Heart right ventricle (tissue), 16 donors: Measurements from ENCODE around the gene ST7. TPM values are rescaled to one million over a fixed set of nuclear protein-coding genes. Genes with fewer than 3 reads are reported as not detected.

Experiments used
- ATAC-seq, 8 donors: fragments of 200-7000 bp; cut with Tn5 transposase; one replicate each; pipeline ENCODE4 v1.9.1; 2020; ENCODE audit warnings: mild to moderate bottlenecking in 8 of 8, moderate library complexity in 8 of 8, moderate number of reproducible peaks in 1 of 8
- DNase-seq, 2 donors: peaks; one replicate each; pipeline ENCODE4 v3.0.0-alpha.2; 2020
- H3K27ac ChIP-seq, 10 donors: fragments of 200-600 bp; sonication (generic) in 2 of 10; one replicate each; pipeline versions ENCODE4 v1.5.0 to v1.8.0; 2020 to 2022; ENCODE audit warnings: mild to moderate bottlenecking in 3 of 10
- H3K27me3 ChIP-seq, 7 donors: fragments of 200-600 bp; one replicate each; pipeline ENCODE4 v1.8.0; 2021 to 2022; ENCODE audit warnings: mild to moderate bottlenecking in 2 of 7
- H3K36me3 ChIP-seq, 9 donors: fragments of 200-600 bp; sonication (generic) in 1 of 9; one replicate each; pipeline versions ENCODE4 v1.5.0 to v1.8.0; 2020 to 2022; ENCODE audit warnings: mild to moderate bottlenecking in 2 of 9
- H3K4me1 ChIP-seq, 9 donors: fragments of 200-600 bp; sonication (generic) in 1 of 9; one replicate each; pipeline versions ENCODE4 v1.5.0 to v1.8.0; 2020 to 2022; ENCODE audit warnings: mild to moderate bottlenecking in 4 of 9
- H3K4me3 ChIP-seq, 10 donors: fragments of 200-600 bp; sonication (generic) in 2 of 10; one replicate each; pipeline versions ENCODE4 v1.5.0 to v1.8.0; 2020 to 2022; ENCODE audit warnings: mild to moderate bottlenecking in 7 of 10, moderate library complexity in 2 of 10
- H3K9me3 ChIP-seq, 11 donors: fragments of 200-600 bp in 10 of 11; sonication (generic) in 2 of 11; one replicate each; pipeline versions ENCODE4 v1.5.0 to v1.8.0; 2013 to 2022; ENCODE audit warnings: mild to moderate bottlenecking in 2 of 11, control low read depth in 1 of 11, moderate library complexity in 1 of 11
- WGBS, 2 donors: extraction: QIAGEN DNeasy Blood & Tissue Kit; methylation state at CpG; one replicate each; pipeline ENCODE4 v1.1.7; 2013; ENCODE audit warnings: inconsistent platforms in 1 of 2; 5-methylcytosine and 5-hydroxymethylcytosine counted together
- intact Hi-C, 10 donors: fragments of 100-400 bp; cut with DNase I; formaldehyde crosslinking; loops; one replicate each; pipeline versions ENCODE4 v1.11.1 to v1.14.2; 2022
- polyA plus RNA-seq, 2 donors: library from polyadenylated mRNA; stranded (reverse); fragments of 200-250 nt; gene quantifications; one replicate each; pipeline ENCODE4 v1.2.3, GENCODE V29; 2013
- total RNA-seq, 10 donors: library from RNA; stranded (reverse); fragmentation: NEBNext Ultra II Directional in 3 of 10; extraction: Animal tissue kit (Norgen Biotek cat#: 25700) in 3 of 10; gene quantifications; one replicate each; pipeline versions ENCODE4 v1.2.1 to v1.2.4, GENCODE V29; 2021 to 2023
- TF ChIP-seq, protein P1 (sequence below), 9 donors: fragments of 200-600 bp; sonication (generic) in 2 of 9; IDR thresholded peaks; one replicate each; pipeline versions ENCODE4 v1.5.0 to v1.8.0; 2021 to 2022; ENCODE audit warnings: antibody characterized with exemption in 9 of 9, mild to moderate bottlenecking in 5 of 9, moderate library complexity in 1 of 9
- donor health status: Arrhythmogenic right ventricular cardiomyopathy.
- donor health status: ischemic (EF 13 %, LVEDD 7.1; RV severe dilation, severe dysfunction).
- donor health status: healthy with polysubstance abuse.
- donor health status: DM: no; HTN: yes; CAD: no.
- donor health status: DM: no; HTN: no; CAD: no.
- donor health status: ischemic (EF 25% LVEDD 6.9; RV normal size, moderate dysfunction).
- donor health status: ischemic (EF 25% LVEDD 5.7; RV mildly dilated, moderate dysfunction).
- donor health status: healthy.
- donor health status: DM: yes; HTN: yes; CAD: no.
- donor health status: Ischemic cardiomyopathy.
- donor health status: ischemic (EF 35%, LVEDD 5.7; RV mildly dilated, moderate dysfunction).
- donor health status: nonischemic (EF 11% LVEDD 7.7; RV severe dilation, severe dysfunction).
- donor health status: DM: yes; HTN: yes; CAD: no.
- donor health status: PGD.
- donor health status: ischemic (EF 29% LVEDD 5.4; RV normal size, mild dysfunction).
- donor health status: nonischemic (EF 23%, LVEDD 6.1; RV moderate dilation, normal function).

The ST7 gene
- total and polyA plus RNA-seq, 12 donors: 20.1 to 40.2 (median 23.4) TPM

DNA sequence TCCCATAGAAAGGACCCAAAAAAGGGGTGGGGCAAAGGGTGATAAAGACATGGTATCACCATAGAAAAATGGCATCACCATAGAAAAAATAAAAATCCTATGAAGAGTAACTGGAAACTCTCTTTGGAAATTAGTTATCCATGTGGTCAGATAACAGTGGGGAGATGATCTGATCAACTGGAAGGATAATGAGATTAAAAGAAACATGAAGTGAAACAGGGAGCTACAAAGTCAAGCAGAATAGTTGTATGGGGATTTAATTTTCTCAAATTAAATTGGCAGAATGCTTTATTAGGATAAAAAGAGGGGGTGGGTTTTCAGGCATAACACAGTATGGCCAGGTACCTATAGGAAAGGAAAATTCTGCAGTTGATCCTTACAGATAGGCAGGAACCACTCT, 258.3 kb downstream of the ST7 start:
- Histone ChIP-seq H3K27ac (no peak overlapping the region), H3K4me1 (no peaks in the 10 kb centered on the region), H3K36me3 (peaks cover 0 to 21% (median 0%) of the 10 kb centered on the region in 9 donors), H3K9me3 (no peaks in the 10 kb centered on the region), H3K4me3 (no peak overlapping the region), H3K27me3 (no peaks in the 10 kb centered on the region)
- no peak for ATAC-seq
- intact Hi-C loops: loop anchor here in 5 of 10 donors (5.0 to 10.0 kb wide), 3 partner anchors 171 to 176 kb away; no protein-coding TSS in a partner anchor
- DNase-seq: no peak
- TF ChIP-seq, protein P1, sequence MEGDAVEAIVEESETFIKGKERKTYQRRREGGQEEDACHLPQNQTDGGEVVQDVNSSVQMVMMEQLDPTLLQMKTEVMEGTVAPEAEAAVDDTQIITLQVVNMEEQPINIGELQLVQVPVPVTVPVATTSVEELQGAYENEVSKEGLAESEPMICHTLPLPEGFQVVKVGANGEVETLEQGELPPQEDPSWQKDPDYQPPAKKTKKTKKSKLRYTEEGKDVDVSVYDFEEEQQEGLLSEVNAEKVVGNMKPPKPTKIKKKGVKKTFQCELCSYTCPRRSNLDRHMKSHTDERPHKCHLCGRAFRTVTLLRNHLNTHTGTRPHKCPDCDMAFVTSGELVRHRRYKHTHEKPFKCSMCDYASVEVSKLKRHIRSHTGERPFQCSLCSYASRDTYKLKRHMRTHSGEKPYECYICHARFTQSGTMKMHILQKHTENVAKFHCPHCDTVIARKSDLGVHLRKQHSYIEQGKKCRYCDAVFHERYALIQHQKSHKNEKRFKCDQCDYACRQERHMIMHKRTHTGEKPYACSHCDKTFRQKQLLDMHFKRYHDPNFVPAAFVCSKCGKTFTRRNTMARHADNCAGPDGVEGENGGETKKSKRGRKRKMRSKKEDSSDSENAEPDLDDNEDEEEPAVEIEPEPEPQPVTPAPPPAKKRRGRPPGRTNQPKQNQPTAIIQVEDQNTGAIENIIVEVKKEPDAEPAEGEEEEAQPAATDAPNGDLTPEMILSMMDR (IDR thresholded peaks at IDR 0.05): no peak

DNA sequence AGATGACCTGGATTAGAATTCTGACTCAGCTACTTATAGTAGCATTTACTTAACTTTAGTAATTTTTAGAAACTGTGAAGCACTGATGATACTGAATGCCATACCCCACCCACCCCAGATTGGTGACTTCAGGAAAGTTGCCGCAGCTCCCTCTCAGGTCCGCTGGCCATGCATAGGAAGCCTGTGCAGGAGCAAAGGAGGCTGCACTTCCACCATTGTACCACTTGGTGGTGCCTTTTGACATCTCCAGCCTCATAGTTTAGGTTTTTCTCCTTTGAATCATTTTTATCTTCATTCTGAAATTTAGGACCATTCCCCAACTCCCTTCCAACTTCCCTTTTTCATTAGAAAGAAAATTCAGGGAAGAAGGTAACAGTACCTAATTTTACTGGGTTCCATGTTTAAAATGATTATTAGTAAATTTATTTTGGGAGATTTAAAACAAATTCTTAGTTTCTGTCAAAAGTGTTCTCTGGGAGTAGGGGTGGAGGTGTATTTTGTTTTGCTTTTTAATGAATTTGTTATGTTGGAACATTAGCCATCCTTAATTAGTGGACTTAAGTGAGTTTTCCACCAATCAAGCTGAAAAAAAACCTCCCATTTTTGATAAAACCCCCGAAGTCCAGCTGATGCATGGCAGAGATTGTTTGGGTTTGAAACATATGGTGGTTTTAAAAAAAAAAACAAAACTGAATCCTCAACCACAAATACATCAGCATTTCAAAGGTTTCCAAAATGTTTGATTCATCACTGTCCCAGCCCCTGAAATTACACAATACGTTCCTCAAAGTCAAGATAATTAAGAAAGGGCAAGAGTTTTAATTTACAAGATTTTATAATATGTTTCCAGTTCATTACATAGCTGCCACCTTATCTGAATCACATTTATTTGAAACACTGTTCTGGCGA, 259.9 kb downstream of the ST7 start:
- Histone ChIP-seq H3K27me3 (no peaks in the 10 kb centered on the region), H3K27ac (no peak overlapping the region), H3K4me3 (no peak overlapping the region), H3K36me3 (peaks cover 0 to 21% (median 0%) of the 10 kb centered on the region in 9 donors), H3K4me1 (no peaks in the 10 kb centered on the region), H3K9me3 (no peaks in the 10 kb centered on the region)
- TF ChIP-seq, protein P1 (IDR thresholded peaks at IDR 0.05): peak; percentile 28 to 94 (median 82)
- peak in 1 of 2 donors; percentile 47 for DNase-seq
- 85 to 87% methylated on average over 5 of the region's 5 CpGs for WGBS, 2 donors
- intact Hi-C loops: loop anchor here in 5 of 10 donors (5.0 to 10.0 kb wide), 3 partner anchors 169 to 174 kb away; no protein-coding TSS in a partner anchor
- peak in 2 of 8 donors; percentile 48 to 69 for ATAC-seq

DNA sequence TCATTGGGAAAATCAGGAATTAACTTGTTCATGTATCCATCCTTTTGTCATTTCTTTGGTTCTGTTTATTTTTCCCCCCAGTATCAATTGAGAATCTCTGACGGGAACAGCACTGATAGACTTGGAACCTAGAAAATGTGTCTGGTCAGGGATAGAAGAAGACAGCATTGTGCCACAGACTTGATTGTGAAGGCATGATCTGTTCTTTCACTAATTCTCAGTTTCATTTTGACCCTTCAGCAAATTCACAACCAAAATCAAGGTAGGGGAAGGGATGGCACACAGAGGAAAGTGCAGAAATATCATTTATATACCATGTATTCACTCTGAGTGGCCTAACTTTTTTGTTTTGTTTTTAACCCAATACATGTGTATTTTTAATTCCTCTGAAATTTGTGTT, 262.7 kb downstream of the ST7 start:
- H3K27ac ChIP-seq: no peak overlapping the region
- 96 to 100% methylated on average over 1 of the region's 1 CpG for WGBS, 2 donors
- ATAC-seq: no peak
- H3K9me3 ChIP-seq: no peaks in the 10 kb centered on the region
- no peaks in the 10 kb centered on the region for H3K27me3 ChIP-seq
- TF ChIP-seq, protein P1 (IDR thresholded peaks at IDR 0.05): no peak
- H3K4me3 ChIP-seq: no peak overlapping the region
- DNase-seq: no peak
- no peaks in the 10 kb centered on the region for H3K4me1 ChIP-seq
- peaks cover 0 to 29% (median 0%) of the 10 kb centered on the region in 9 donors for H3K36me3 ChIP-seq
- intact Hi-C loops: loop anchor here in 3 of 10 donors (10.0 kb wide), 1 partner anchor 169 kb away; no protein-coding TSS in a partner anchor

DNA sequence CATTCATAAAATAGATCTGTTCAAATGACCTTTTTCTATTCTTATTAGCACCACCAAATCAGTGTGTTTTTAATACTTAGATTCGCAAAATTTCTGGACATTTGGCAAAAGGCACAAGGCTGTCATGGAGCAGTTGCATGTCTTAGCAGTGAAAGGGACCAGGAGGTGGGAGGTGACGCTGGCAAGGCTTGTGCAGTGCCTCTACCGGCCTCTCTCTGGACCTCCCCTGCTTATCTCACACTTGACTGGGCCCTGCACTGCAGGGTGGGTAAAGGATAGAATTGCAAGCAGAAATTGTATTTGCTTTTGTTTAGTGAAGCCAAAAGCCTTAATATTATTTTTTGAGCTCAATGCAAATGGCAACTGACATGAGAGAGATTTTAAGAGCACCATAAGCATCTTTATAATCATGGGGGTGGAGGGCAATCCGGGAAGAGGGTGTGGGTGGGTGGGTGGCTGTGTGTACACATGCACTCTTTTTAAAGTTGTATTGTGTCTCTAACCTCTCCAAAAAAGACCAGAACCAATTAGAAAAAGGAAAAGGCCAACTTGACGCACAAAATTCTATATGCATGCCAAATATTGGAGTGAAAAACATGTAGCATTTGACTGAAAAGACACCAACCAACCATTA, 263.3 kb downstream of the ST7 start:
- DNase-seq (no peak), ATAC-seq (no peak)
- no peaks in the 10 kb centered on the region for H3K27me3 ChIP-seq
- intact Hi-C loops: loop anchor here in 3 of 10 donors (10.0 kb wide), 1 partner anchor 168 kb away; no protein-coding TSS in a partner anchor
- no peak overlapping the region for H3K4me3 ChIP-seq
- TF ChIP-seq, protein P1 (IDR thresholded peaks at IDR 0.05): no peak
- 81 to 82% methylated on average over 5 of the region's 5 CpGs for WGBS, 2 donors
- no peaks in the 10 kb centered on the region for H3K9me3 ChIP-seq
- peaks cover 0 to 28% (median 0%) of the 10 kb centered on the region in 9 donors for H3K36me3 ChIP-seq
- H3K27ac ChIP-seq: no peak overlapping the region
- no peaks in the 10 kb centered on the region for H3K4me1 ChIP-seq
